ENCODE data around the gene KRTAP5-9. TPM values are rescaled to one million over a fixed set of nuclear protein-coding genes. Genes with fewer than 3 reads are reported as not detected.

The KRTAP5-9 gene
- total and polyA plus RNA-seq, 10 of the 15 experiments (the other 5 are each of a cell fraction or from before 2014, with no cell fraction given), result 0.06 to 0.38 (median 0.19) TPM; not detected in 4

DNA sequence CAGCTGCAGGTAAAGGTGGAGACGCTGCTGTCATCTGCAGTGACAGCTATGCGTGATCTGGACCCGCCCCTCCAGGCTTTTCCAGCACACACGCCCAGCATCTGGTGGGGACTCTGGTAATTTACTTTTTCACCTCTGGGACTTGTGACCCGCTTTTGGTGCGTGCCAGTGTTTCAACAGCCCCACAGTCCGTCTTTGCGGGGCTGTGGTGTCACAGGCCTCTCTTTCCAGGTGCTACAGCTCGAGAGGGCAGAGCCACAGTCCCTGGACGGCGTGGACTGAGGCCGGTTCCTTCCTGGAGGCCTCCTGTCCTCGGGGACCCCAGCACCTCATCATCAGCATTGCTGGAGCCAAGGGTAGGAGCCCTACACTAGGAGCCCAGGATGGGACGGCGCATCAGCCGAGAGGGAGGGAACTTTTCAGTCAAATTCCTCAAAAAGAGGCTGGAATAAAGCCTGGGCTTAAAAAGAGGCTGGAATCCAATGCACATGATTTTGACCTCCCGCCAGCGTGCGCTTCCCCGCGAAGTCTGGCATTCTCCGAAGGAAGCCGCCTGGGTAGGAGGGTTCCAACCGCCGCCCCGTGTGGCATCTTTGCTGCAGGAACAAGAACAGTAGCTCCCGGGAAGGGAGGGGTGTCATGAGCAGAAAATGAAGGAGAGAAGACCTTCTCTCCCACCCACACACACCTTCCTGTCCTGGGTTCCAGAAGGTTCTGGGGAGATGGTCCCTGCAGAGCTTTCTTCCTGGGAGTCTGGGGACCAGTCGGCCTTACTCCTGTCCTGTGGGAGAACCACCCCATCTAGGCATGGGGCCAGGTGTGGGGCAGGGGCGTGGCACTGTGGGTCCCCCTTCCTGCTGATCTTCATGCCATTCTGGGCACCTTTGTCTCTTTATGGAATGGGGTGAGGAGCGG lies 46.9 kb upstream of the KRTAP5-9 start:
- ChIA-PET CTCF (no interaction called here), RAD21 (ENCODE audit: unreplicated experiment) (no interaction called here), POLR2A (interaction anchor here (0.8 kb wide), 1 partner anchor 72 kb away, joined by 4 read pairs; no protein-coding TSS in a partner anchor), SMC1A (ENCODE audit: uncharacterized antibody, unreplicated experiment) (no interaction called here)
- no peak overlapping the region for H3K4me3 ChIP-seq
- H3K79me2 ChIP-seq (ENCODE audit: control insufficient read depth, insufficient read depth, low read length), result no peaks in the 10 kb centered on the region
- no peak overlapping the region for H3K9ac ChIP-seq (ENCODE audit: control insufficient read depth, insufficient read depth, low read length)
- no peaks in the 10 kb centered on the region; the same call in 1 of the 2 replicates for H4K20me1 ChIP-seq (ENCODE audit: control insufficient read depth, insufficient read depth)
- ATAC-seq (no peak), DNase-seq (ENCODE audit: low read depth, low spot score) (no peak), FAIRE-seq (no peak)
- H3K4me2 ChIP-seq (ENCODE audit: control insufficient read depth, insufficient read depth), result no peak overlapping the region
- H3K9me3 ChIP-seq (replicated peaks; ENCODE audit: control insufficient read depth, insufficient read depth, low read length), result no peaks in the 10 kb centered on the region; the same call in 2 of the 3 replicates
- in situ Hi-C loops (cut with MboI) (no loop called here), intact Hi-C loops (cut with micrococcal nuclease; ENCODE audit: unreplicated experiment) (no loop called here)
- no peak for TF ChIP-seq IKZF2 (IDR thresholded peaks at IDR 0.05)
- TF ChIP-seq POLR2A (IDR thresholded peaks at IDR 0.05; ENCODE audit: low read depth, low read length), result no peak
- TF ChIP-seq HCFC1 (IDR thresholded peaks at IDR 0.05; ENCODE audit: low read length), result no peak
- TF ChIP-seq ZNF622 (IDR thresholded peaks at IDR 0.05), result no peak
- no peak for TF ChIP-seq SMAD1 (IDR thresholded peaks at IDR 0.05; ENCODE audit: low read depth, partially characterized antibody)
- TF ChIP-seq JUNB (IDR thresholded peaks at IDR 0.05), result no peak
- TF ChIP-seq ZZZ3 (IDR thresholded peaks at IDR 0.05; ENCODE audit: control insufficient read depth, insufficient read length, low read depth), result no peak
- TF ChIP-seq, protein P1, sequence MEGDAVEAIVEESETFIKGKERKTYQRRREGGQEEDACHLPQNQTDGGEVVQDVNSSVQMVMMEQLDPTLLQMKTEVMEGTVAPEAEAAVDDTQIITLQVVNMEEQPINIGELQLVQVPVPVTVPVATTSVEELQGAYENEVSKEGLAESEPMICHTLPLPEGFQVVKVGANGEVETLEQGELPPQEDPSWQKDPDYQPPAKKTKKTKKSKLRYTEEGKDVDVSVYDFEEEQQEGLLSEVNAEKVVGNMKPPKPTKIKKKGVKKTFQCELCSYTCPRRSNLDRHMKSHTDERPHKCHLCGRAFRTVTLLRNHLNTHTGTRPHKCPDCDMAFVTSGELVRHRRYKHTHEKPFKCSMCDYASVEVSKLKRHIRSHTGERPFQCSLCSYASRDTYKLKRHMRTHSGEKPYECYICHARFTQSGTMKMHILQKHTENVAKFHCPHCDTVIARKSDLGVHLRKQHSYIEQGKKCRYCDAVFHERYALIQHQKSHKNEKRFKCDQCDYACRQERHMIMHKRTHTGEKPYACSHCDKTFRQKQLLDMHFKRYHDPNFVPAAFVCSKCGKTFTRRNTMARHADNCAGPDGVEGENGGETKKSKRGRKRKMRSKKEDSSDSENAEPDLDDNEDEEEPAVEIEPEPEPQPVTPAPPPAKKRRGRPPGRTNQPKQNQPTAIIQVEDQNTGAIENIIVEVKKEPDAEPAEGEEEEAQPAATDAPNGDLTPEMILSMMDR (IDR thresholded peaks at IDR 0.05 in 2 of 3, conservative IDR thresholded peaks at IDR 0.05 in 1 of 3; ENCODE audit: control insufficient read depth in 2 of 3, extremely low read depth in 1 of 3, insufficient read depth in 1 of 3, low read depth in 3 of 3, low read length in 3 of 3), result no peak
- TF ChIP-seq CBFB (IDR thresholded peaks at IDR 0.05; ENCODE audit: low read depth), result no peak
- no peak for TF ChIP-seq TARDBP (IDR thresholded peaks at IDR 0.05; ENCODE audit: borderline replicate concordance)
- no peak for TF ChIP-seq MYC (IDR thresholded peaks at IDR 0.05; ENCODE audit: insufficient read depth, insufficient read length, insufficient replicate concordance, low read length, severe bottlenecking)
- TF ChIP-seq, protein P2, sequence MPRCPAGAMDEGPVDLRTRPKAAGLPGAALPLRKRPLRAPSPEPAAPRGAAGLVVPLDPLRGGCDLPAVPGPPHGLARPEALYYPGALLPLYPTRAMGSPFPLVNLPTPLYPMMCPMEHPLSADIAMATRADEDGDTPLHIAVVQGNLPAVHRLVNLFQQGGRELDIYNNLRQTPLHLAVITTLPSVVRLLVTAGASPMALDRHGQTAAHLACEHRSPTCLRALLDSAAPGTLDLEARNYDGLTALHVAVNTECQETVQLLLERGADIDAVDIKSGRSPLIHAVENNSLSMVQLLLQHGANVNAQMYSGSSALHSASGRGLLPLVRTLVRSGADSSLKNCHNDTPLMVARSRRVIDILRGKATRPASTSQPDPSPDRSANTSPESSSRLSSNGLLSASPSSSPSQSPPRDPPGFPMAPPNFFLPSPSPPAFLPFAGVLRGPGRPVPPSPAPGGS (IDR thresholded peaks at IDR 0.05; ENCODE audit: borderline replicate concordance, insufficient read depth, low read depth, low read length, poor library complexity, severe bottlenecking), result no peak
- TF ChIP-seq HDAC6 (IDR thresholded peaks at IDR 0.05; ENCODE audit: unreplicated experiment), result no peak
- TF ChIP-seq GATAD2B (conservative IDR thresholded peaks at IDR 0.05; ENCODE audit: low read depth), result no peak
- no peak for TF ChIP-seq CHD4 (IDR thresholded peaks at IDR 0.05)
- no peak for TF ChIP-seq NR2C1 (IDR thresholded peaks at IDR 0.05)
- no peak for TF ChIP-seq NBN (IDR thresholded peaks at IDR 0.05)
- no peak for TF ChIP-seq PAX5 (IDR thresholded peaks at IDR 0.05; ENCODE audit: borderline replicate concordance, low read depth, low read length)
- no TSS peak for BruUV-seq (replicated peaks)
- H3K27me3 ChIP-seq (replicated peaks in 1 of 2; ENCODE audit: control insufficient read depth in 2 of 2, insufficient read depth in 2 of 2, low read length in 1 of 2), result no peaks in the 10 kb centered on the region
- no peak overlapping the region for H3K27ac ChIP-seq (ENCODE audit: control insufficient read depth, insufficient read depth)
- WGBS (ENCODE audit: insufficient coverage, insufficient replicate concordance, low lambda C conversion rate, missing lambda C conversion rate), result 95% methylated on average over 25 of the region's 30 CpGs
- no peak overlapping the region for H2AFZ ChIP-seq (ENCODE audit: control insufficient read depth, low read depth, low read length)
- H3K4me1 ChIP-seq (ENCODE audit: control insufficient read depth, insufficient read depth, low read length), result 0 out of 2 replicates have a peak, but pooled peaks cover 2% of the 10 kb centered on the region
- peaks cover 12 to 13% of the 10 kb centered on the region in 2 experiments; a peak in 3 of 4 replicates for H3K36me3 ChIP-seq (ENCODE audit: control insufficient read depth in 2 of 2, insufficient read depth in 2 of 2, low read length in 1 of 2)

All from GM12878 (cell line).